ENCODE results near the gene TNK2.

Gene TNK2

GRCh38 chr3:195856410-195857084, 51.8 kb downstream of the TNK2 start:
- H3K79me2 ChIP-seq (ENCODE audit: insufficient read depth, low read length), result no peaks in the 10 kb centered on the region
- ATAC-seq (ENCODE audit: insufficient read depth, low read depth), result no peak
- no peak overlapping the region for H3K4me3 ChIP-seq (ENCODE audit: low read depth in 1 of 2, low read length in 2 of 2)
- no peaks in the 10 kb centered on the region for H4K20me1 ChIP-seq (ENCODE audit: insufficient read depth, low read length)
- no peak overlapping the region for H3K4me2 ChIP-seq (ENCODE audit: insufficient read depth, low read length)
- H3K9me3 ChIP-seq (ENCODE audit: insufficient read depth, low read length, severe bottlenecking), result no peaks in the 10 kb centered on the region
- no peak overlapping the region for H3K9ac ChIP-seq (ENCODE audit: low read depth, low read length)
- no peak for DNase-seq
- no peaks in the 10 kb centered on the region for H3K27me3 ChIP-seq (ENCODE audit: insufficient read depth, low read length, poor library complexity)
- no peaks in the 10 kb centered on the region for H3K36me3 ChIP-seq (ENCODE audit: insufficient read depth, low read length)
- H3K27ac ChIP-seq (ENCODE audit: low read length), result no peak overlapping the region
- no peak for TF ChIP-seq CTCF (IDR thresholded peaks at IDR 0.05; ENCODE audit: borderline replicate concordance, extremely low read depth, low read length, poor library complexity, severe bottlenecking)
- no peak for TF ChIP-seq EZH2 (IDR thresholded peaks at IDR 0.05; ENCODE audit: borderline replicate concordance, low read depth, low read length, severe bottlenecking)
- H3K4me1 ChIP-seq (ENCODE audit: insufficient read depth, low read length), result 0 out of 2 replicates have a peak, but pooled peaks cover 5% of the 10 kb centered on the region
- no peak overlapping the region for H2AFZ ChIP-seq (ENCODE audit: low read depth, low read length)

- H3K27ac ChIP-seq (ENCODE audit: low read length), result no peak overlapping the region
- no peak overlapping the region for H3K9ac ChIP-seq (ENCODE audit: low read depth, low read length)
- H3K79me2 ChIP-seq (ENCODE audit: insufficient read depth, low read length), result no peaks in the 10 kb centered on the region
- H3K4me3 ChIP-seq (ENCODE audit: low read depth in 1 of 2, low read length in 2 of 2), result no peak overlapping the region
- no peak overlapping the region for H2AFZ ChIP-seq (ENCODE audit: low read depth, low read length)
- ATAC-seq (ENCODE audit: insufficient read depth, low read depth) (no peak), DNase-seq (no peak)
- H3K4me1 ChIP-seq (ENCODE audit: insufficient read depth, low read length), result peaks cover 11% of the 10 kb centered on the region
- no peaks in the 10 kb centered on the region for H3K9me3 ChIP-seq (ENCODE audit: insufficient read depth, low read length, severe bottlenecking)
- no peaks in the 10 kb centered on the region for H4K20me1 ChIP-seq (ENCODE audit: insufficient read depth, low read length)
- no peak for TF ChIP-seq EZH2 (IDR thresholded peaks at IDR 0.05; ENCODE audit: borderline replicate concordance, low read depth, low read length, severe bottlenecking)
- TF ChIP-seq CTCF (IDR thresholded peaks at IDR 0.05; ENCODE audit: borderline replicate concordance, extremely low read depth, low read length, poor library complexity, severe bottlenecking), result no peak
- H3K27me3 ChIP-seq (ENCODE audit: insufficient read depth, low read length, poor library complexity), result no peaks in the 10 kb centered on the region
- H3K4me2 ChIP-seq (ENCODE audit: insufficient read depth, low read length), result no peak overlapping the region
- H3K36me3 ChIP-seq (ENCODE audit: insufficient read depth, low read length), result no peaks in the 10 kb centered on the region
Observed at GRCh38 chr3:195855471-195856409, 52.6 kb downstream of the TNK2 start.

- Histone ChIP-seq H4K20me1 (ENCODE audit: insufficient read depth, low read length) (no peaks in the 10 kb centered on the region), H3K27ac (ENCODE audit: low read length) (no peak overlapping the region), H3K9ac (ENCODE audit: low read depth, low read length) (no peak overlapping the region), H2AFZ (ENCODE audit: low read depth, low read length) (no peak overlapping the region), H3K27me3 (ENCODE audit: insufficient read depth, low read length, poor library complexity) (no peaks in the 10 kb centered on the region), H3K4me1 (ENCODE audit: insufficient read depth, low read length) (peaks cover 12% of the 10 kb centered on the region), H3K4me3 (ENCODE audit: low read depth in 1 of 2, low read length in 2 of 2) (no peak overlapping the region), H3K79me2 (ENCODE audit: insufficient read depth, low read length) (no peaks in the 10 kb centered on the region), H3K36me3 (ENCODE audit: insufficient read depth, low read length) (no peaks in the 10 kb centered on the region), H3K9me3 (ENCODE audit: insufficient read depth, low read length, severe bottlenecking) (no peaks in the 10 kb centered on the region), H3K4me2 (ENCODE audit: insufficient read depth, low read length) (no peak overlapping the region)
- no peak for TF ChIP-seq CTCF (IDR thresholded peaks at IDR 0.05; ENCODE audit: borderline replicate concordance, extremely low read depth, low read length, poor library complexity, severe bottlenecking)
- TF ChIP-seq EZH2 (IDR thresholded peaks at IDR 0.05; ENCODE audit: borderline replicate concordance, low read depth, low read length, severe bottlenecking), result no peak
- ATAC-seq (ENCODE audit: insufficient read depth, low read depth) (no peak), DNase-seq (no peak)
Observed at GRCh38 chr3:195854628-195855294, 53.6 kb downstream of the TNK2 start.

Data from DND-41 (cell line).